HG02852 (cell line): ENCODE results near the gene STAMBP.
"Not testable (repeated sequence)": the region's sequence is repeated elsewhere in the genome, so short reads cannot be mapped to it uniquely, and the experiment has no call there.

Experiments used
- ATAC-seq: cut with Tn5 transposase; IDR thresholded peaks from one replicate; pipeline ENCODE4 v1.9.1; 2021; ENCODE audit warnings: mild to moderate bottlenecking, moderate library complexity; ENCODE audit not compliant: unreplicated experiment

STAMBP gene

DNA sequence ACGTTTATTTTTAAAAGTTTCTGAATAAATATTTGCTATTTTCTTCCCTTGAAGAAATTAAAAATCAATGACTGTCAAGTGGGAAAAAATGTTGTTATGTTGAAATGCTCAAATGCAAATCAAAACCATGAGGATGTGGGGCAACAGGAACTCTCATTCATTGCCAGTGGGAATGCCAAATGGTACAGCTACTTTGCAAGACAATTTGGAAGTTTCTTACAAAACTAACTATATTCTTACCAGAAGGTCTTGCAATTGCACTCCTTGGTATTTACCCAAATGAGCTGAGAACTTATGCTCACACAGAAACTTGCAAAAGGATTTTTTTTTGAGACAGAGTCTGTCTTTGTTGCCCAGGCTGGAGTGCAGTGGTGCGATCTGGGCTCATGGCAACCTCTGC, 56.6 kb downstream of the STAMBP start:
- ATAC-seq: no peak

GRCh38 chr2:73886357-73886756, 57.6 kb downstream of the STAMBP start:
- no peak for ATAC-seq

DNA sequence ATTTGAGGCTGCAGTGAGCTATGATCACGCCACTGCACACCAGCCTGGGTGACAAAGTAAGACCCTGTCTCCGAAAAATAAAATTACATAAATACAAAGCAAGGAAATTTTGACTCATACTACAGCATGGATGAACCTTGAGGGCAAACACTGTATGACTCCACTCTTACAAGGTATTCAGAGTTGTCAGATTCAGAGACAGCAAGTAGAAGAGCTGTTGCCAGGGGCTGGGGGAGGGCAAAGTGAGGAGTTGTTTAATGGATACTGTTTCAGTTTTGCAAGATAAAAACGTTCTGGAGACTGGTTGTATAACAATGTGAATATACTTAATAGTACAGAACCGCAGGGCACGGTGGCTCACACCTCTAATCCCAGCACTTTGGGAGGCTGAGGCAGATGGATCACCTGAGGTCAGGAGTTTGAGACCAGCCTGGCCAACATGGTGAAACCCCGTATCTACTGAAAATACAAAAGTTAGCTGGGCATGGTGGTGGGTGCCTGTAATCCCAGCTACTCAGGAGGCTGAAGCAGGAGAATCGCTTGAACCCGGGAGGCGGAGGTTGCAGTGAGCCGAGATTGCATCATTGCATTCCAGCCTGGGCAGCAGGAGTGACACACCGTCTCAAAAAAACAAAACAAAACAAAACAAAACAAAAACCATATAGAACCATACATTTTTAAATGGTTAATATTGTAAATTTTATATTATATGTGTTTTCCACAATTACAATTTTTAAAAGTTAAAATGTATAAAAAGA, 59.0 kb downstream of the STAMBP start:
- ATAC-seq: not testable (repeated sequence)

GRCh38 chr2:73888388-73888787, 59.6 kb downstream of the STAMBP start:
- no peak for ATAC-seq

GRCh38 chr2:73889206-73889605, 60.4 kb downstream of the STAMBP start:
- ATAC-seq: no peak

DNA sequence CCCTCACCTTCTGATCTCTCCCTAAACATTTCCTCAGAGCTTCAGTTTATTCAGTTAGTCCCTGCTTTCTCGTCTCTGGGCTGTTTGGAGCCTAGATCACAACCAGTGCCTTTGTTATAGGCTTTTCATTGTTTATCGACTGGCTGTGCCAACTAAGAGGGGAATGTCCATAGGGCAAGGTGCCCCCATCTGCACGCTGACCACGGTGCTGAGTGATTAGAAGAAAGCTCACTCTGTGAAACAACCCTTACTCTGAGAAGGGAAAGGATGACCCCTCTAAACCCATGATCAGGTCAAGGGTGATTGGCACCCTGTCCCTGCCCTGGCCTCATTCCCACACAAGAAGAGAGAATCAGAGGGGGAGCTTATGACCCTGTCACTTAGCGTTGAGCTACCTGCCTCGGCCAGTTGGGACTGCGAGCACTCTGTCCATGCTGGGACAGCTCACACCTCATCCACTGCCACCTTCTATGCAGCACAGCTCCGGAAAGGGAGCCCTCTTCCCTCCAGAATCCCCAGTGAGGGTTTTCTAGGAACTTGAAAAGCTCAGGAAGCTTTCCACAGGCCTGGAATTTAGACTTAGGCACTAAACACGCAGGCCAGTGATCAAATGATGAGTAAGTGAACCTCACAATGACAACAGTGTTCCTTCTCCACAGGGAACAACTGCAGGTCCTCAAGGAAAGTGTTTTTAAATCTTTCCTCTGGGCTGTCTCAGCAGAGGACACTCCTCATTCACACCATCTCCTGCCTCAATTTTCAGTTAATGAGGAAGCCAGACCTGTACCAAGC, 61.7 kb downstream of the STAMBP start:
- ATAC-seq: no peak

DNA sequence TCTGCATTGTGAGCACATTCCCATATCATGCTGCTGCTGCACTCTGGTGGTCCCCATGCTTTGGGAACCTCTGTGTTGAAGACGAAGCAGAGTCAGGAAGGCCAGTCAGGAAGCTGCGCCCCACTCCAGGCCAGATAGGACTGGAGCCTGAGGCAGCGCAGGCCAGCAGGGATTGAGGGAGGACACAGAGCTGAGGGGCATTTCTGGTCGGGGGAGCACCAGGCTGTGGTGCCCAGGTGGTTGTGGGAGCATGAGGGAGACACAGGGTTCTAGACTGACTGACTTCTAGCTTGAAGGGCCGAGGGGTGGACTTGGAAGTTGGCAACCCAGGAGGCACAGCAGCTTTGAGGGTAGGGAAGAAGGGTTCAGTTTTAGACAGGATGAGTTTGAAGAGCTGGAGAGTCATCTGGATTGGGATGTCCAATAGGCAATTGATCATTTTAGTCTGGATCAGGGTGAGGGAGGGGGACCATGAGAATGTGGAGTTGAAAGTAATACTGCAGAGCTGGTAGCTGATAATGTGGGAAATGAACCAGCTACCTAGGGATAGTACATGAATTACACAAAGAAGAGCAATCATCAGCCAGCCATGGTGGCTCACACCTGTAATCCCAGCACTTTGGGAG, 62.6 kb downstream of the STAMBP start:
- ATAC-seq: no peak

DNA sequence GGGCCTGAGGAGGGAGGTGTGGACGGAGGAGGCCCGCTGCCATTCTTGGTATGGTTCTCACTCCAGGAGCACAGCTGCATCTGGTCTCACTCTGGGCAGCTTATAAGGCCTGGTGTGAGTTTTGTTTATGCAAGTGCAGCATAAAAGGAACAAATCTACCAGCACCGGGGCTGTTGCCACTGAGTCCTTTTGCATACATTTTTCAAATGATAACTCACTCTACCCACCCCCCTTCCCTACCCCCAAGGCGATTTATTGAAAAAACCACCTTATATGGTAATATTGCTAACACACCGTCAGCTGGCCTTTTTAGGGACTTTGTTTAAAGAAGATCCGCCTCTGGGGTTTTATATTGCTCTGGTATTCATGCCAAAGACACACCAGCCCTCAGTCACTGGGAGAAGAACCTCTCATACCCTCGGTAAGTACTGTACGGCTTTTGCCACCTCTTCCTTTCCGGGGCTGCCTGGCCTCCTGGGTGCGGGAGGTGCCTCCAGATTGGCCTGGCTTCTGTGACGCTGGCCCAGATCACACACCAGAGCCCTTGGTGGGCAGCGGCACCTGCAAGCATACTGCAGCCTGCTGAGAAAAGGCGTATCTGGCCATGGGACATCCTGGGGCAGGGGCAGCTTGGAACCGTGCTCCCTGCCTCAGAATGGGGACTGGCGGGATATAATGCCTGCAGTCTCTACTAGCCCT, 64.0 kb downstream of the STAMBP start, which contains the start of gene ACTG2:
Gene ACTG2 (plus strand): TSS at position 378 of the 699 bp plus-strand sequence. CDS start 8,304 bp downstream, outside the sequence.
- ATAC-seq: no peak

- no peak for ATAC-seq
Observed at GRCh38 chr2:73893764-73894474, 65.2 kb downstream of the STAMBP start.

- ATAC-seq: no peak
Observed at GRCh38 chr2:73894475-73894850, 65.7 kb downstream of the STAMBP start.

DNA sequence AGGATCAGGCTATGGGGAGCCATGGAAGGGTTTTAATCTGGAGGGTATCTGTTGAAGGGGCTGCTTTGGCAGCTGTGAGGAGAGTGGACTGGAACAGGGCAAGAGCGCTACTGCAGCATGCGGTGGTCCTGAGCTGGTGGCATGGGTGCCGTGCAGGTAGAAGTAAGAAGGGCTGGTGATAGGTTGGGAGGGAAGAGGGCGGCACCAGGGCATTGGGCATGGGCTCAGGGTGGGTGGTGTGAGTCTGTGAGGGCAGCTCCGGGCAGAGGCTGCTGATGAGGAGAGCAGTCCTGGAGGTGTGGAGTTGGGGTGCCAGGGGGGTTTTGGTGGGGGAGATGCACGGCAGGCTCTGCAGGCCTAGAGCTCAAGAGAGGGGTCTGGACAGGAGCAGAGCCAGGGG, 66.1 kb downstream of the STAMBP start:
- no peak for ATAC-seq

- ATAC-seq: no peak
Observed at GRCh38 chr2:73895473-73895872, 66.7 kb downstream of the STAMBP start.

- ATAC-seq: peak; percentile 71
Observed at GRCh38 chr2:73896362-73897239, 67.8 kb downstream of the STAMBP start.

DNA sequence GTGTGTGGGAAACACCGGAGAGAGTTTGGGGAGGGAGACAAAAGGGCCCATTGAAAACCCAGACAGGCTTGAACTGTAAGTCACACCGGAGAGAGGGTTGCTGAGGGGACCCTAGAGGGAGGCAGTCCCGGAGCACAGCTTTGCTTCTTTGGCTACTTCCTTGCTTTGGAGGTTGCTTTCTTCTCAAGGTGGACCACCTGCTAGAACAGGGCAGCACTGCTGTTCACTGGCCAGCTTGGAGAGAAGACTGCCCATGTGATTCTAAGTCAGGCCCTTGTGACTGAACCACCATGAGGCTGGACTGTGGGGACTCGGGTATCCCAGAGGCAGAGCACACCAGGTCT, 68.5 kb downstream of the STAMBP start:
- no peak for ATAC-seq

DNA sequence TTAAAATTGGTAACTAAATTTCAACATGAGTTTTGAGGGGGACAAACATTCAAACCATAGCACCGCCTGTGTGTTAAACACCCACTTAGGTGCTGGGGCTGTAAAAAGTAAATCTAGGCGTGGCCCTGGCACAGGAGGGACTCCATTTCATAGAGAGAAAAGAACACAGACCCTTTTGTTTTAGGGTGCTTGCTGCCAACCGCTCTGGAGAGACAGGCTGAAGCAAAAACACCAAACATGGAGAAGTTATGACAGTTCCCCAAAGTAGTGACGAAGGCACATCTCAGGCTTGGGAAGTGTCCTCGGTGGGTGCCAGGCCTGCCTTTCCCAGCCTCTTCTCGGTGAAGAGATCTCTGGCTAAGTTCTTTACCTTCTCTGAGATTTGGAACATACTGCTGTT, 69.2 kb downstream of the STAMBP start:
- ATAC-seq: no peak

- ATAC-seq: no peak
Observed at GRCh38 chr2:73899801-73900336, 71.1 kb downstream of the STAMBP start.

- ATAC-seq: no peak
Observed at GRCh38 chr2:73901143-73901542, 72.4 kb downstream of the STAMBP start.

GRCh38 chr2:73902284-73902683, 73.5 kb downstream of the STAMBP start:
- ATAC-seq: no peak

DNA sequence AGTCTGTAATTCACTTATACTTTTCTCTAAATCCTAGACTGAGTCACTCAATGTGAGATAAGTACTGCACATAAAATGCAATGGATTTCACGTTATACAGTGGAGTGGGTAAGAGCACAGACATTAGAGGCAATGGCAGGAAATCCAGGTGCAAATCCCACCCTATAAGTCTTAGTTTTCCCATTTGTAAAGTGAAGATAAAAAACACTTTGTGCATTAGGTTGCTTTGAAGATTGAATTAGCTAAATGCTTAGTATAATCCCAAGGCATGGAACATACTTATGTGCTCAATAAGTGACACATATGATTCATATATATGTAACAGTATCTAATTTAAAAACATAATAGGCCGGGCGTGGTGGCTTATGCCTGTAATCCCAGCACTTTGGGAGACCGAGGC, 74.6 kb downstream of the STAMBP start:
- no peak for ATAC-seq
